Transverse colon (tissue), 4 donors: ENCODE data around the gene ASCC2. TPM values are rescaled to one million over a fixed set of nuclear protein-coding genes. Genes with fewer than 3 reads are reported as not detected.
A peak's percentile ranks its signal among the peaks of the same experiment; 100 is the strongest.

ENCODE experiments used
- DNase-seq: peaks from one replicate; pipeline ENCODE4 v3.0.0-alpha.2; 2019
- H3K27ac ChIP-seq, 4 donors: fragments of 200-600 bp; sonication (generic); 2 replicates each; pipeline ENCODE4 v1.5.1; 2016 to 2018; ENCODE audit warnings: inconsistent platforms in 4 of 4
- H3K27me3 ChIP-seq: fragments of 200-600 bp; sonication (generic); 2 replicates; pipeline ENCODE4 v1.5.1; 2017; ENCODE audit warnings: inconsistent platforms
- H3K36me3 ChIP-seq, 4 donors: fragments of 200-600 bp; sonication (generic); 2 replicates each; pipeline ENCODE4 v1.5.1; 2017 to 2019; ENCODE audit warnings: inconsistent platforms in 4 of 4
- H3K4me1 ChIP-seq, 4 donors: fragments of 200-600 bp; sonication (generic); 2 replicates each; pipeline ENCODE4 v1.5.1; 2017 to 2020; ENCODE audit warnings: inconsistent platforms in 4 of 4
- H3K4me3 ChIP-seq, 4 donors: fragments of 200-600 bp; sonication (generic); 1 replicate in 1 of 4; 2 replicates in 3 of 4; pipeline versions ENCODE4 v1.5.1 to v1.6.1; 2017 to 2019; ENCODE audit warnings: inconsistent platforms in 4 of 4
- H3K9me3 ChIP-seq, 2 donors: fragments of 200-600 bp; sonication (generic); 2 replicates each; pipeline ENCODE4 v1.5.1; 2017 to 2019; ENCODE audit warnings: inconsistent platforms in 2 of 2
- CTCF ChIP-seq, 5 experiments: fragments of 200-600 bp in 3 of 5; fragments of 450-650 bp in 2 of 5; sonication (generic) in 3 of 5; IDR thresholded peaks; 1 replicate in 2 of 5; 2 replicates in 3 of 5; pipeline ENCODE4 v1.5.1; 2016 to 2017; ENCODE audit warnings: antibody characterized with exemption in 5 of 5, inconsistent platforms in 3 of 5, mild to moderate bottlenecking in 2 of 5, moderate library complexity in 1 of 5
- EP300 ChIP-seq: sonication (generic); formaldehyde crosslinking; IDR thresholded peaks from one replicate; pipeline ENCODE4 v1.6.1; 2017; ENCODE audit warnings: antibody characterized with exemption, low read depth
- POLR2A ChIP-seq: fragments of 450-650 bp; IDR thresholded peaks from one replicate; pipeline ENCODE4 v1.6.1; 2016; ENCODE audit warnings: antibody characterized with exemption, mild to moderate bottlenecking, moderate library complexity
- POLR2AphosphoS5 ChIP-seq, 3 donors: sonication (generic); formaldehyde crosslinking; IDR thresholded peaks; one replicate each; pipeline ENCODE4 v1.6.1; 2016; ENCODE audit warnings: antibody characterized with exemption in 3 of 3
- WGBS, 2 donors: methylation state at CpG; one replicate each; pipeline ENCODE4 v1.1.5; 2018; ENCODE audit warnings: low coverage in 1 of 2; 5-methylcytosine and 5-hydroxymethylcytosine counted together
- in situ Hi-C, 4 donors: fragments of 200-750 bp; cut with MboI; loops; one replicate each; pipeline versions ENCODE4 v1.15.0 to v1.15.1; 2017; ENCODE audit warnings: low sequenced_read_pairs in 3 of 4, low pct_ligation_motif_present in 1 of 4, low pct_unique_long_range_greater_than_20kb in 1 of 4
- intact Hi-C: fragments of 100-400 bp; cut with DNase I; formaldehyde crosslinking; loops from one replicate; pipeline ENCODE4 v1.15.1; 2023; ENCODE audit warnings: low total_unique reads
- total RNA-seq, 4 donors: library from RNA; depleted of rRNA; stranded (reverse); fragments of >200 nt; gene quantifications; one replicate each; pipeline ENCODE4 v1.1.0, GENCODE V29; 2016

Gene ASCC2
- total RNA-seq, 4 donors from 2014 or later: 46.8 to 69.4 (median 62.2) TPM

- Histone ChIP-seq H3K9me3 (no peaks in the 10 kb centered on the region), H3K4me1 (no peaks in the 10 kb centered on the region), H3K27me3 (no peaks in the 10 kb centered on the region), H3K27ac (no peak overlapping the region), H3K4me3 (no peak overlapping the region), H3K36me3 (no peaks in the 10 kb centered on the region)
- intact Hi-C loops: no loop called here
- TF ChIP-seq POLR2A (no peak), POLR2AphosphoS5 (IDR thresholded peaks at IDR 0.05) (no peak), EP300 (no peak), CTCF (IDR thresholded peaks at IDR 0.05) (no peak)
- in situ Hi-C loops: no loop called here
- no peak for DNase-seq
- 83% methylated on average over 3 of the region's 3 CpGs; no CpG with 5 or more reads in 1 of the 2 donors for WGBS, 2 donors
These were observed 16.4 kb upstream of the ASCC2 start for GRCh38 chr22:29854432-29854831.

GRCh38 chr22:29848111-29848510, 10.0 kb upstream of the ASCC2 start:
- in situ Hi-C loops: loop anchor here in 2 of 4 donors (25.0 kb wide), 1 partner anchor 164 kb away; no protein-coding TSS in a partner anchor
- Histone ChIP-seq H3K27ac (no peak overlapping the region), H3K4me3 (no peak overlapping the region), H3K4me1 (no peaks in the 10 kb centered on the region), H3K36me3 (no peaks in the 10 kb centered on the region), H3K9me3 (no peaks in the 10 kb centered on the region), H3K27me3 (no peaks in the 10 kb centered on the region)
- DNase-seq: no peak
- TF ChIP-seq CTCF (IDR thresholded peaks at IDR 0.05): no peak
- TF ChIP-seq POLR2A: no peak
- TF ChIP-seq EP300: no peak
- no peak for TF ChIP-seq POLR2AphosphoS5 (IDR thresholded peaks at IDR 0.05)
- WGBS, 2 donors: 69 to 70% methylated on average over 3 of the region's 3 CpGs
- intact Hi-C loops: no loop called here

GRCh38 chr22:29846290-29846689, 8.2 kb upstream of the ASCC2 start:
- no peak overlapping the region for H3K4me3 ChIP-seq
- H3K4me1 ChIP-seq: no peaks in the 10 kb centered on the region
- no peaks in the 10 kb centered on the region for H3K36me3 ChIP-seq
- H3K27ac ChIP-seq: no peak overlapping the region
- TF ChIP-seq CTCF (IDR thresholded peaks at IDR 0.05) (no peak), POLR2AphosphoS5 (IDR thresholded peaks at IDR 0.05) (no peak), POLR2A (no peak), EP300 (no peak)
- no peaks in the 10 kb centered on the region for H3K9me3 ChIP-seq
- no peak for DNase-seq
- H3K27me3 ChIP-seq: no peaks in the 10 kb centered on the region
- 93 to 100% methylated on average over 2 of the region's 2 CpGs for WGBS, 2 donors
- in situ Hi-C loops: loop anchor here in 2 of 4 donors (25.0 kb wide), 1 partner anchor 166 kb away; no protein-coding TSS in a partner anchor
- intact Hi-C loops: no loop called here

GRCh38 chr22:29842740-29843139, 4.7 kb upstream of the ASCC2 start:
- H3K4me1 ChIP-seq: peaks cover 0 to 6% (median 3%) of the 10 kb centered on the region in 4 donors
- H3K36me3 ChIP-seq: no peaks in the 10 kb centered on the region
- DNase-seq: no peak
- no peak overlapping the region for H3K4me3 ChIP-seq
- H3K27me3 ChIP-seq: no peaks in the 10 kb centered on the region
- intact Hi-C loops: no loop called here
- 69% methylated on average over 2 of the region's 2 CpGs; no CpG with 5 or more reads in 1 of the 2 donors for WGBS, 2 donors
- peak overlapping the region in 3 of 4 donors; percentile 19 to 45 (median 41) for H3K27ac ChIP-seq
- no peaks in the 10 kb centered on the region for H3K9me3 ChIP-seq
- TF ChIP-seq CTCF (IDR thresholded peaks at IDR 0.05) (no peak), POLR2AphosphoS5 (IDR thresholded peaks at IDR 0.05) (peak in 1 of 3 donors; percentile 8)
- in situ Hi-C loops: loop anchor here in 2 of 4 donors (25.0 kb wide), 1 partner anchor 170 kb away; no protein-coding TSS in a partner anchor
